ENCODE data around the gene KCNJ6.

DNA sequence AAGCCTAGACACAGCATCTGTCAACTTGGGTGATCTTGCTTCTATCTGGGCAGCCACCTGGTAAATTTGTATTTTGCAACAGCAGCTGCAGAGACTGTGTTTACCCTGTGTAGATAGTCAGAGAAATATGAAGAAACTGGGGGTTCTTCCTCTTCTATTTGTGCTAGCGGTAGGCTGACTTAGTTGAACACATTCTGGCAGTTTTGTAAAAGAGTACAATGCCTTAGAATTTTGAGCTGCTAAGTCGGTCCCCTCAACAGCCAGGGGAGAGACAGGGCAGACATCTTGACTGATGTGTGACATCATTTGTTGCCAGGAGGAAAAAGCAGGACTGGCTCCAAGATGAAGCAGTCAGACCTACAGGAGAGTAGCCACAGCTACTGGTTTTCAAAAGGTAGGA is 53.7 kb downstream of the KCNJ6 start:
- TF ChIP-seq, protein P1, sequence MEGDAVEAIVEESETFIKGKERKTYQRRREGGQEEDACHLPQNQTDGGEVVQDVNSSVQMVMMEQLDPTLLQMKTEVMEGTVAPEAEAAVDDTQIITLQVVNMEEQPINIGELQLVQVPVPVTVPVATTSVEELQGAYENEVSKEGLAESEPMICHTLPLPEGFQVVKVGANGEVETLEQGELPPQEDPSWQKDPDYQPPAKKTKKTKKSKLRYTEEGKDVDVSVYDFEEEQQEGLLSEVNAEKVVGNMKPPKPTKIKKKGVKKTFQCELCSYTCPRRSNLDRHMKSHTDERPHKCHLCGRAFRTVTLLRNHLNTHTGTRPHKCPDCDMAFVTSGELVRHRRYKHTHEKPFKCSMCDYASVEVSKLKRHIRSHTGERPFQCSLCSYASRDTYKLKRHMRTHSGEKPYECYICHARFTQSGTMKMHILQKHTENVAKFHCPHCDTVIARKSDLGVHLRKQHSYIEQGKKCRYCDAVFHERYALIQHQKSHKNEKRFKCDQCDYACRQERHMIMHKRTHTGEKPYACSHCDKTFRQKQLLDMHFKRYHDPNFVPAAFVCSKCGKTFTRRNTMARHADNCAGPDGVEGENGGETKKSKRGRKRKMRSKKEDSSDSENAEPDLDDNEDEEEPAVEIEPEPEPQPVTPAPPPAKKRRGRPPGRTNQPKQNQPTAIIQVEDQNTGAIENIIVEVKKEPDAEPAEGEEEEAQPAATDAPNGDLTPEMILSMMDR (IDR thresholded peaks at IDR 0.05; ENCODE audit: insufficient read depth, low read length, poor library complexity, severe bottlenecking): no peak
- TF ChIP-seq EZH2phosphoT487 (conservative IDR thresholded peaks at IDR 0.05; ENCODE audit: low read length): no peak

All from SU-DHL-6 (cell line).